Left lung (tissue), 10 donors: Measurements from ENCODE around the gene NKTR. TPM values are rescaled to one million over a fixed set of nuclear protein-coding genes. Genes with fewer than 3 reads are reported as not detected.

Source experiments
- ATAC-seq: fragments of 200-7000 bp; cut with Tn5 transposase; one replicate; pipeline ENCODE4 v1.9.1; 2020; ENCODE audit warnings: moderate library complexity
- DNase-seq, 4 donors: peaks; one replicate each; pipeline ENCODE4 v3.0.0-alpha.2; 2013 to 2020
- H3K27ac ChIP-seq, 2 donors: fragments of 200-600 bp; sonication (generic) in 1 of 2; one replicate each; pipeline versions ENCODE4 v1.5.0 to v1.8.0; 2020 to 2021
- H3K27me3 ChIP-seq, 2 donors: fragments of 200-600 bp; sonication (generic) in 1 of 2; one replicate each; pipeline versions ENCODE4 v1.5.0 to v1.8.0; 2020 to 2021
- H3K36me3 ChIP-seq, 2 donors: fragments of 200-600 bp; sonication (generic) in 1 of 2; one replicate each; pipeline versions ENCODE4 v1.5.0 to v1.8.0; 2020 to 2021
- H3K4me1 ChIP-seq, 2 donors: fragments of 200-600 bp; one replicate each; pipeline ENCODE4 v1.8.0; 2021
- H3K4me3 ChIP-seq, 2 donors: fragments of 200-600 bp; sonication (generic) in 1 of 2; one replicate each; pipeline versions ENCODE4 v1.5.0 to v1.8.0; 2020 to 2021; ENCODE audit warnings: mild to moderate bottlenecking in 1 of 2
- H3K9me3 ChIP-seq, 2 donors: fragments of 200-600 bp; sonication (generic) in 1 of 2; one replicate each; pipeline versions ENCODE4 v1.5.0 to v1.8.0; 2020 to 2021
- CTCF ChIP-seq, 2 donors: fragments of 200-600 bp; sonication (generic) in 1 of 2; IDR thresholded peaks; one replicate each; pipeline versions ENCODE4 v1.5.0 to v1.8.0; 2021; ENCODE audit warnings: antibody characterized with exemption in 2 of 2
- intact Hi-C, 2 donors: fragments of 100-400 bp; cut with DNase I; formaldehyde crosslinking; loops; one replicate each; pipeline versions ENCODE4 v1.11.2 to v1.14.2; 2022
- polyA plus RNA-seq, 6 donors: library from polyadenylated mRNA; unstranded; fragments of 120-200 nt; gene quantifications; one replicate each; pipeline ENCODE4 v1.2.1, GENCODE V29; 2013; ENCODE audit not compliant: insufficient read length in 6 of 6
- total RNA-seq, 2 donors: library from RNA; stranded (reverse); fragmentation: NEBNext Ultra II Directional; extraction: Animal tissue kit (Norgen Biotek cat#: 25700); gene quantifications; one replicate each; pipeline ENCODE4 v1.2.1, GENCODE V29; 2021
- donor health status: DM: no; HTN: yes; CAD: no.
- donor health status: DM: no; HTN: no; CAD: no.

The NKTR gene
- total and polyA plus RNA-seq, 8 donors, result 53.7 to 254 (median 207) TPM

GRCh38 chr3:42663581-42664437, 63.3 kb downstream of the NKTR start:
- intact Hi-C loops, result no loop called here
- Histone ChIP-seq H3K9me3 (no peaks in the 10 kb centered on the region), H3K4me1 (peaks cover 0 to 10% of the 10 kb centered on the region in 2 donors), H3K36me3 (peaks cover 0 to 40% of the 10 kb centered on the region in 2 donors), H3K27ac (no peak overlapping the region), H3K27me3 (no peaks in the 10 kb centered on the region), H3K4me3 (no peak overlapping the region)
- no peak for TF ChIP-seq CTCF (IDR thresholded peaks at IDR 0.05)
- DNase-seq, result peak in 1 of 4 donors; percentile 80
- ATAC-seq, result peak; percentile 39

- no peak for TF ChIP-seq CTCF (IDR thresholded peaks at IDR 0.05)
- ATAC-seq, result no peak
Measured at GRCh38 chr3:42664438-42664803, 63.9 kb downstream of the NKTR start.

GRCh38 chr3:42665050-42665878, 64.8 kb downstream of the NKTR start:
- DNase-seq, result peak in 1 of 4 donors; percentile 75
- no peak for TF ChIP-seq CTCF (IDR thresholded peaks at IDR 0.05)
- no peak overlapping the region for H3K4me3 ChIP-seq

More at GRCh38 chr3:42664438-42664803, 63.9 kb downstream of the NKTR start:
- H3K4me3 ChIP-seq, result no peak overlapping the region
- H3K9me3 ChIP-seq, result no peaks in the 10 kb centered on the region
- no peak overlapping the region for H3K27ac ChIP-seq
- H3K36me3 ChIP-seq, result peaks cover 0 to 35% of the 10 kb centered on the region in 2 donors
- intact Hi-C loops, result no loop called here
- H3K4me1 ChIP-seq, result peaks cover 0 to 4% of the 10 kb centered on the region in 2 donors
- no peaks in the 10 kb centered on the region for H3K27me3 ChIP-seq
- no peak for DNase-seq

GRCh38 chr3:42666022-42666421, 65.5 kb downstream of the NKTR start:
- Histone ChIP-seq H3K4me3 (no peak overlapping the region), H3K9me3 (no peaks in the 10 kb centered on the region), H3K4me1 (no peaks in the 10 kb centered on the region), H3K36me3 (peaks cover 0 to 20% of the 10 kb centered on the region in 2 donors), H3K27me3 (no peaks in the 10 kb centered on the region), H3K27ac (no peak overlapping the region)
- intact Hi-C loops, result no loop called here
- DNase-seq, result no peak
- no peak for ATAC-seq
- no peak for TF ChIP-seq CTCF (IDR thresholded peaks at IDR 0.05)

More at GRCh38 chr3:42665050-42665878, 64.8 kb downstream of the NKTR start:
- H3K9me3 ChIP-seq, result no peaks in the 10 kb centered on the region
- H3K27ac ChIP-seq, result no peak overlapping the region
- intact Hi-C loops, result no loop called here
- peaks cover 0 to 26% of the 10 kb centered on the region in 2 donors for H3K36me3 ChIP-seq
- H3K4me1 ChIP-seq, result no peaks in the 10 kb centered on the region
- no peak for ATAC-seq
- H3K27me3 ChIP-seq, result no peaks in the 10 kb centered on the region

GRCh38 chr3:42666577-42666998, 66.1 kb downstream of the NKTR start:
- ATAC-seq (no peak), DNase-seq (no peak)
- Histone ChIP-seq H3K36me3 (peaks cover 0 to 16% of the 10 kb centered on the region in 2 donors), H3K9me3 (no peaks in the 10 kb centered on the region), H3K27me3 (no peaks in the 10 kb centered on the region), H3K4me1 (no peaks in the 10 kb centered on the region), H3K4me3 (no peak overlapping the region), H3K27ac (no peak overlapping the region)
- TF ChIP-seq CTCF (IDR thresholded peaks at IDR 0.05), result no peak
- intact Hi-C loops, result no loop called here
